H9 (cell line): Measurements from ENCODE around the gene CCDC57. TPM values are rescaled to one million over a fixed set of nuclear protein-coding genes. Genes with fewer than 3 reads are reported as not detected.

Experiments used
- DNase-seq: peaks from one replicate; pipeline ENCODE4 v3.0.0-alpha.2; 2017
- H2AFZ ChIP-seq: one replicate; pipeline ENCODE4 v1.6.1; 2013; ENCODE audit warnings: mild to moderate bottlenecking, low read length, control low read depth, moderate library complexity
- H2AK5ac ChIP-seq: 2 replicates; pipeline ENCODE4 v1.6.1; 2013; ENCODE audit warnings: low read length, control low read depth, mixed read lengths; ENCODE audit not compliant: insufficient read length
- H2BK120ac ChIP-seq: one replicate; pipeline ENCODE4 v1.6.1; 2013; ENCODE audit warnings: low read depth, mild to moderate bottlenecking, low read length, control low read depth, inconsistent platforms; ENCODE audit not compliant: poor library complexity, severe bottlenecking
- H2BK12ac ChIP-seq: 2 replicates; pipeline ENCODE4 v1.6.1; 2013; ENCODE audit warnings: low read length, control low read depth, mixed read lengths, low read depth; ENCODE audit not compliant: insufficient read length
- H2BK15ac ChIP-seq: 2 replicates; pipeline ENCODE4 v1.6.1; 2013; ENCODE audit warnings: low read depth, low read length, control low read depth
- H2BK20ac ChIP-seq: one replicate; pipeline ENCODE4 v1.6.1; 2013; ENCODE audit warnings: low read depth, mild to moderate bottlenecking, low read length, control low read depth, inconsistent platforms; ENCODE audit not compliant: poor library complexity, severe bottlenecking
- H2BK5ac ChIP-seq: 2 replicates; pipeline ENCODE4 v1.6.1; 2013; ENCODE audit warnings: low read length, control low read depth, mixed read lengths; ENCODE audit not compliant: insufficient read length
- H3K14ac ChIP-seq: 2 replicates; pipeline ENCODE4 v1.6.1; 2013; ENCODE audit warnings: low read length, control low read depth; ENCODE audit not compliant: insufficient read depth
- H3K18ac ChIP-seq: 2 replicates; pipeline ENCODE4 v1.6.1; 2013; ENCODE audit warnings: low read depth, mild to moderate bottlenecking, mixed read lengths, low read length, control low read depth; ENCODE audit not compliant: insufficient read length
- H3K23ac ChIP-seq: 2 replicates; pipeline ENCODE4 v1.6.1; 2013; ENCODE audit warnings: low read length, control low read depth, mixed read lengths, low read depth; ENCODE audit not compliant: insufficient read length
- H3K23me2 ChIP-seq: 2 replicates; pipeline ENCODE4 v1.6.1; 2013; ENCODE audit warnings: low read depth, mild to moderate bottlenecking, mixed read lengths, low read length, control low read depth; ENCODE audit not compliant: insufficient read length, poor library complexity, severe bottlenecking
- H3K27ac ChIP-seq: 2 replicates; pipeline ENCODE4 v1.5.1; 2013; ENCODE audit warnings: low read length, control low read depth, mixed read lengths, low read depth; ENCODE audit not compliant: insufficient read length
- H3K27me3 ChIP-seq: 2 replicates; pipeline ENCODE4 v1.6.1; 2013; ENCODE audit warnings: low read length, control low read depth, inconsistent platforms; ENCODE audit not compliant: insufficient read depth
- H3K4ac ChIP-seq: 2 replicates; pipeline ENCODE4 v1.6.1; 2013; ENCODE audit warnings: low read depth, mild to moderate bottlenecking, control low read depth, inconsistent platforms, low read length, moderate library complexity
- H3K4me1 ChIP-seq: 2 replicates; pipeline ENCODE4 v1.6.1; 2013; ENCODE audit warnings: low read length, control low read depth, inconsistent platforms; ENCODE audit not compliant: insufficient read depth
- H3K4me2 ChIP-seq: 2 replicates; pipeline ENCODE4 v1.6.1; 2013; ENCODE audit warnings: low read length, control low read depth, mixed read lengths; ENCODE audit not compliant: insufficient read length, insufficient read depth
- H3K56ac ChIP-seq: 2 replicates; pipeline ENCODE4 v1.6.1; 2013; ENCODE audit warnings: low read depth, mild to moderate bottlenecking, mixed read lengths, low read length, control low read depth; ENCODE audit not compliant: insufficient read length
- H3K79me1 ChIP-seq: 2 replicates; pipeline ENCODE4 v1.6.1; 2013; ENCODE audit warnings: low read depth, mild to moderate bottlenecking, moderate library complexity, low read length, control low read depth, inconsistent platforms; ENCODE audit not compliant: insufficient read depth, poor library complexity, severe bottlenecking
- H3K79me2 ChIP-seq: 2 replicates; pipeline ENCODE4 v1.6.1; 2013; ENCODE audit warnings: low read length, control low read depth, inconsistent platforms; ENCODE audit not compliant: insufficient read depth
- H3K9ac ChIP-seq: 2 replicates; pipeline ENCODE4 v1.6.1; 2013; ENCODE audit warnings: low read length, control low read depth, mixed read lengths; ENCODE audit not compliant: insufficient read length; ENCODE audit errors: extremely low read depth
- H3K9me3 ChIP-seq: one replicate; pipeline ENCODE4 v1.6.1; 2013; ENCODE audit warnings: low read depth, low read length, inconsistent platforms; ENCODE audit not compliant: control insufficient read depth
- H3T11ph ChIP-seq: one replicate; pipeline ENCODE4 v1.6.1; 2013; ENCODE audit warnings: mild to moderate bottlenecking, low read length, control low read depth, inconsistent platforms
- H4K20me1 ChIP-seq: one replicate; pipeline ENCODE4 v1.6.1; 2013; ENCODE audit not compliant: control insufficient read depth, insufficient read length, insufficient read depth
- H4K5ac ChIP-seq: 2 replicates; pipeline ENCODE4 v1.6.1; 2013; ENCODE audit warnings: low read depth, mild to moderate bottlenecking, mixed read lengths, low read length, control low read depth; ENCODE audit not compliant: insufficient read length
- H4K8ac ChIP-seq: replicated peaks from 2 replicates; pipeline ENCODE4 v1.6.1; 2013; ENCODE audit warnings: low read length, control low read depth, mixed read lengths, low read depth; ENCODE audit not compliant: insufficient read length
- H4K91ac ChIP-seq: 2 replicates; pipeline ENCODE4 v1.6.1; 2013; ENCODE audit warnings: low read depth, mild to moderate bottlenecking, moderate library complexity, mixed read lengths, low read length, control low read depth; ENCODE audit not compliant: insufficient read length
- H3K27ac Mint-ChIP-seq, 3 experiments: 2 replicates in 2 of 3; 3 replicates in 1 of 3; pipeline ENCODE4 v1.8.0; 2020 to 2021; ENCODE audit warnings: mixed read lengths in 3 of 3, mild to moderate bottlenecking in 1 of 3, moderate library complexity in 1 of 3
- H3K27me3 Mint-ChIP-seq: 2 replicates; pipeline ENCODE4 v1.8.0; 2021; ENCODE audit warnings: low read depth, mild to moderate bottlenecking, moderate library complexity, mixed read lengths
- H3K36me3 Mint-ChIP-seq, 3 experiments: 2 replicates in 2 of 3; 3 replicates in 1 of 3; pipeline ENCODE4 v1.8.0; 2020 to 2021; ENCODE audit warnings: low read depth in 3 of 3, mixed read lengths in 3 of 3; ENCODE audit not compliant: insufficient read depth in 1 of 3
- H3K4me1 Mint-ChIP-seq, 2 experiments: 2 replicates each; pipeline ENCODE4 v1.8.0; 2020; ENCODE audit warnings: mixed read lengths in 2 of 2
- H3K4me3 Mint-ChIP-seq, 2 experiments: 2 replicates in 1 of 2; 3 replicates in 1 of 2; pipeline ENCODE4 v1.8.0; 2020 to 2021; ENCODE audit warnings: mild to moderate bottlenecking in 2 of 2, mixed read lengths in 2 of 2, moderate library complexity in 1 of 2
- H3K9me3 Mint-ChIP-seq, 2 experiments: 2 replicates in 1 of 2; 3 replicates in 1 of 2; pipeline ENCODE4 v1.8.0; 2020; ENCODE audit warnings: mild to moderate bottlenecking in 2 of 2, mixed read lengths in 2 of 2, moderate library complexity in 1 of 2
- CTCF ChIP-seq: fragments of 200-600 bp; sonication (generic); conservative IDR thresholded peaks from 3 replicates; pipeline ENCODE4 v1.8.0; 2021; ENCODE audit warnings: antibody characterized with exemption, mild to moderate bottlenecking
- WGBS: extraction: QIAGEN DNeasy Blood & Tissue Kit; methylation state at CpG from one replicate; pipeline ENCODE4 v1.1.7; 2013; ENCODE audit warnings: missing lambda C conversion rate, low lambda C conversion rate, mixed read lengths; ENCODE audit not compliant: insufficient read length; ENCODE audit errors: extremely low coverage; 5-methylcytosine and 5-hydroxymethylcytosine counted together
- total RNA-seq: library from RNA; stranded (reverse); gene quantifications from 2 replicates; pipeline ENCODE4 v1.2.1, GENCODE V29; 2021

CCDC57 gene
- total RNA-seq, 1 experiment from 2014 or later: 11.0 TPM

- TF ChIP-seq CTCF: no peak
- no peak overlapping the region for H3K14ac ChIP-seq
- no peaks in the 10 kb centered on the region for H3K79me1 ChIP-seq
- no peak overlapping the region for H4K8ac ChIP-seq
- no peak overlapping the region for H2BK15ac ChIP-seq
- Mint-ChIP-seq H3K27me3 (peaks cover 46% of the 10 kb centered on the region), H3K9me3 (no peaks in the 10 kb centered on the region; a peak in 1 of 5 replicates), H3K4me1 (peaks cover 1 to 2% of the 10 kb centered on the region in 2 experiments), H3K4me3 (no peak overlapping the region), H3K27ac (no peak overlapping the region), H3K36me3 (no peaks in the 10 kb centered on the region; a peak in 1 of 7 replicates)
- H3K23ac ChIP-seq: no peak overlapping the region
- no peak overlapping the region for H3K18ac ChIP-seq
- DNase-seq: peak; percentile 29
- no peak overlapping the region for H4K5ac ChIP-seq
- H4K91ac ChIP-seq: no peak overlapping the region
- no CpG with 5 or more reads among the region's 32 CpGs for WGBS
- H3K9me3 ChIP-seq: no peaks in the 10 kb centered on the region
- no peak overlapping the region for H3K9ac ChIP-seq
- no peak overlapping the region for H3T11ph ChIP-seq
- H2AFZ ChIP-seq: no peak overlapping the region
- H3K4ac ChIP-seq: no peak overlapping the region
- no peak overlapping the region for H2BK5ac ChIP-seq
- H3K79me2 ChIP-seq: no peaks in the 10 kb centered on the region
- no peak overlapping the region for H3K56ac ChIP-seq
- no peak overlapping the region for H3K4me2 ChIP-seq
- H2BK12ac ChIP-seq: no peak overlapping the region
- no peaks in the 10 kb centered on the region for H3K4me1 ChIP-seq
- no peak overlapping the region for H3K27ac ChIP-seq
- H2BK20ac ChIP-seq: no peak overlapping the region
- peaks cover 1% of the 10 kb centered on the region for H3K23me2 ChIP-seq
- H3K27me3 ChIP-seq: peaks cover 1% of the 10 kb centered on the region
- no peak overlapping the region for H2AK5ac ChIP-seq
- no peak overlapping the region for H2BK120ac ChIP-seq
- no peaks in the 10 kb centered on the region for H4K20me1 ChIP-seq
Observed at GRCh38 chr17:82218349-82219075, 5.9 kb upstream of the CCDC57 start.
